ENCODE measurements around the gene SPG7. TPM values are rescaled to one million over a fixed set of nuclear protein-coding genes. Genes with fewer than 3 reads are reported as not detected.

Gene SPG7
- 100 to 117 TPM (median 106 TPM) in 5 replicates for total RNA-seq (2022; extraction: Qiagen RNA extraction)

DNA sequence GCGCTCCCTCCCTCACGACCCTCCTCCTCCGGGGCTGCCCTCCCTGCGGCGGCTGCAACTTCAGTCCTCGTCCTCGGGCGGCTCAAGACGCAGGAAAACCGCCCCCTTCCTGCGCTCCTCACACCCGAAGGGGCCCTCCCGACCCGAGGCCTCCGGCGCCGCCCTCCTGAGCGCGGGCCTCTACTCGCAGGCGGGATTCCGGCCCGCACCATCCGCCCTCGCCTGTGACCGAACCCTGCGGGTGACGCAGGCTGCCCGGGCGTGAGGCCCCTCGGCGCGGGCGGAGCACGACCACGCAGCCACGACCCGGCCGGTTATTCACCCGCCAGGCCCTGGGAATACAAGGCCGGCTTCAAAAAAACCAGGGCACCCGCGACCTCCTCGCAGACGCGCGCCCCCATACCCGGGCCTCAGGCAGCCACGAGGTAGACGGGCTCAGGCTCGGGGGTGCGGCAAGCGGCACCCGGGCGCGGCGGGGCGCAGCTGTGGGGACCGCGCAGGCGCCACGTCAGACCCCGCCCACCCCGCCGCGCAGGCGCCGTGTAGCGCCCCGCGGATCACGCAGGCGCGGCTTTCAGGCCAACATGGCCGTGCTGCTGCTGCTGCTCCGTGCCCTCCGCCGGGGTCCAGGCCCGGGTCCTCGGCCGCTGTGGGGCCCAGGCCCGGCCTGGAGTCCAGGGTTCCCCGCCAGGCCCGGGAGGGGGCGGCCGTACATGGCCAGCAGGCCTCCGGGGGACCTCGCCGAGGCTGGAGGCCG is at the start of gene SPG7:
Gene SPG7, plus strand, starts transcription at position 570 of the 757 bp plus-strand sequence. Its CDS starts 15 bp downstream, at position 585.

DNA sequence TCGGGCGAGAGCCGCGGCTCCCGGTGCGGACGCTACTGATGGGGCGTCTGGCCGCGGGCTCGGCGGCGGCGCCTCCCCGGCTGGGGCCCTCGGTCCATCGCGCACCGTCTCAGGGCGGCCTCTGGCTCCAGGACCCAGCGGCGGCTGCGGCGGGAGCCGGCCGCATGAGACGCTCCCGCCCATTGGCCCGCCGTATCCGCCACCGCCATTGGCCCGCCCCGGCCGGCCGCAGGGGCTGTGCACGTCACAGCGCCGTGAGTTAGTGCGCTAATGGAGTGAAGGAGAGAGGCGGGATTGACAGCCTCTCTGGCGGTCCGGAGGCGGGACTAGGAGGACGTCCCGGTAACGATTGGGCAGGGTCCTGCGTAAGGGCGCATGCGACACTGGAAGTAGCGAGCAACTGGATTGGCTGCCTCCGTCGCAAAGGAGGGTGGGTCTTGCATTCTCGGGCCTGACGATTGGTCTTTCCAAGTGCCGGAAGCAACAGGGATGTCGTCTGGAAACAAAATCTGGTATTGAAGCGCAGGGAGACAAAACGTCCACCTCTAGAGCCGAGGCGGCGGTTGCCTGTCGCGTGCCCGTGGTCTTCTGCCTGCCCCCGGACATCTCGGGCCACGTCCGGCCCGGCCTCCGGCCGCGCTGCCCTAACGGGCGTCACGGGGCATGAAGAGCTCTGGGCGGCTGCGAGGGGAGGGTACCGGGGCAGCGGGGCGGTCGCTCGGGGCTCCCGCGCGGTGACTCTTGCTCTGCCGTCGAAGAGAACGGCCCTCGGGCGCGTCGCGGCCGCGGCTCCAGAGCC is 17.6 kb upstream of the SPG7 start, which contains the start of gene ANKRD11:
Gene ANKRD11, minus strand, starts transcription at position 123 of the 799 bp plus-strand sequence. CDS start 173,542 bp downstream, outside the sequence.

DNA sequence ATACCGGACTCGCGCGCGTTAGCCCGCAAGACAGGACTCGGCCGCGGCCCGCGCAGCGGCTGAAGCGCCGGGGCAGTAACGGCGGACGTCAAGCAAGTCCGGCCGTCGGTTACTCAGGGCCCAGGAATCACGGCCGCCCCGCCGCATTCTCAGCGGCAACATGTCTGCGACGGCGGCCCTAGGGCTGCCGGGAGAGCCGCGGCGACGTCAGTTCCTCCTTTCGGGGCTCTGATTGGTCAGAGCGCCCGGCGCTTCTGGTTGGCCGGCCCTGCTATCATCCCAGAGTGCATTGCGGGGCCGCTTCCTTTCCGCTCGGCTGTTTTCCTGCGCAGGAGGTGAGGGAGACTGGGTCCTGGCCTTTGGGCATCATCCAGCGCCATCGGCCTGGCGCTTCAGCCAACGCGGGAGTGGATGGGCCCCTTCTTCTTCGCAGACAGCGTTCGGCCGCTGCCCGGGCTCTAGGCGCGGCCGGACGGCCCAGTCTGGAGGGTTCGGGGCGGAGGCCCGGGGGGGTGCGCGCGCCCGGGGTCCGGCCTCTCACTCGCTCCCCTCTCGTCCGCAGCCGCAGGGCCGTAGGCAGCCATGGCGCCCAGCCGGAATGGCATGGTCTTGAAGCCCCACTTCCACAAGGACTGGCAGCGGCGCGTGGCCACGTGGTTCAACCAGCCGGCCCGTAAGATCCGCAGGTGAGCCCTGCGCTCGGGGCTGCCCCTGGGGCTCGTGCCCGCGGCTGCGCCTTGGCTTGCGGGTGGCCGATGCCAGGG is 52.4 kb downstream of the SPG7 start, which contains the start of gene RPL13:
Gene RPL13, plus strand, starts transcription at position 305 of the 764 bp plus-strand sequence. Its CDS starts 278 bp downstream, at position 583.

DNA sequence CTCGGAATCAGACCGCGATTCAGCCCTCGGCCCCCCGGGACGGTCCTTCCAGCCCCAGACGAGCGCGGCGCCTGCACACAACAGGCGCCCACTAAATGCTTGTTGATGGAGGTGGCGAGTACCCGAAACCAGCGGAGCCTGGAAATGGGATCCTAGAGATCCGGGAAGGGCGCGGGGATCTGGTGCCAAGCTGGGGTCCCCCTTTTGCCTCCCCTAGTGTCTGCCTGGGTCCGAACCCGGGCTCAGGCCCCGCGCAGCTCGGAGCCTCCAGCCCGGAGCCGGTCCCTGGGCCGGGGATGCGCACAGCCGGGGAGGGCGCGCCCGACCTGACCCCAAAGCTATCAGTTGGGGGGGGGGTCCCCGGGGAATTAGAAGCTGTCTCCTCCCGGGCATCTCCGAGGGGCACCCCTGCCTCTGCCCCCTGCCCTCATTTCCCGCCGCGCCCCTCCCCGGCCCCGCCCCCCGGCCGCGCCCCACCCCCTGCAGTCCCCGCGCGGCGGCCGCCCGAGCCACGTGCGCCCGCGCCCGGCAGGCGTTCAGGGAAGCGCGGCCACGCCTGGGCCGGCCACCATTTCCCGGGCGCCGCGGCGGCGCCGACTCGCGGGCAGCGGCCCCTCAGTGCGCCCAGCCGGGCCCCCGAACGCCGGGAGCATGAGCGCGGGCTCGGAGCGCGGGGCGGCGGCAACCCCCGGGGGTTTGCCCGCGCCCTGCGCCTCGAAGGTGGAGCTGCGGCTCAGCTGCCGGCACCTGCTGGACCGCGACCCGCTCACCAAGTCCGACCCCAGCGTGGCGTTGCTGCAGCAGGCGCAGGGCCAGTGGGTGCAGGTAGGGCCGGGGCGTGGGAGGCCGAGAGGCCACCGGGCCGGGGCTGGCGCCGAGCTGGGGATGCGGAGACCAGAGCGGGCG is 67.3 kb downstream of the SPG7 start, which contains the start of gene CPNE7:
Gene CPNE7, plus strand, starts transcription at position 512 of the 906 bp plus-strand sequence. Its CDS starts 140 bp downstream, at position 652.

Other genes starting within 250 kb of the SPG7 start
- 98.8 to 121 TPM (median 117 TPM) in 5 replicates for gene ANKRD11, start 17.8 kb upstream of the SPG7 start, total RNA-seq (2022; extraction: Qiagen RNA extraction)
- 3,431 to 4,520 TPM (median 4,347 TPM) in 5 replicates for gene RPL13, start 52.3 kb downstream of the SPG7 start, total RNA-seq (2022; extraction: Qiagen RNA extraction)
- gene CPNE7, start 67.4 kb downstream of the SPG7 start, total RNA-seq (2022; extraction: Qiagen RNA extraction) = 56.4 to 90.3 TPM (median 78.6 TPM) in 5 replicates
- gene DPEP1, start 105.2 kb downstream of the SPG7 start, total RNA-seq (2022; extraction: Qiagen RNA extraction) = 1.1 to 1.5 TPM (median 1.3 TPM) in 5 replicates
- gene CHMP1A, start 149.3 kb downstream of the SPG7 start, total RNA-seq (2022; extraction: Qiagen RNA extraction) = 95.6 to 124 TPM (median 97.0 TPM) in 5 replicates
- gene SPATA33, start 149.4 kb downstream of the SPG7 start, total RNA-seq (2022; extraction: Qiagen RNA extraction) = 13.6 to 17.6 TPM (median 16.0 TPM) in 5 replicates
- gene CDK10, start 178.3 kb downstream of the SPG7 start, total RNA-seq (2022; extraction: Qiagen RNA extraction) = 36.6 to 72.3 TPM (median 51.8 TPM) in 5 replicates
- 8.9 to 13.3 TPM (median 12.3 TPM) in 5 replicates for gene SPATA2L, start 193.3 kb downstream of the SPG7 start, total RNA-seq (2022; extraction: Qiagen RNA extraction)
- gene VPS9D1, start 212.5 kb downstream of the SPG7 start, total RNA-seq (2022; extraction: Qiagen RNA extraction) = 4.3 to 5.2 TPM (median 4.9 TPM) in 5 replicates
- gene ZNF276, start 213.1 kb downstream of the SPG7 start, total RNA-seq (2022; extraction: Qiagen RNA extraction) = 16.0 to 21.4 TPM (median 20.7 TPM) in 5 replicates

Data from A549 treated with AZD2906 at 1 μM for 4 hours (cell line).